ENCODE measurements around the gene HSF5.

- no peak for TF ChIP-seq CTCF (IDR thresholded peaks at IDR 0.05; ENCODE audit: low read depth, low read length)
- TF ChIP-seq POLR2A (IDR thresholded peaks at IDR 0.05; ENCODE audit: extremely low read depth, insufficient read length), result no peak
- TF ChIP-seq MYC (IDR thresholded peaks at IDR 0.05; ENCODE audit: low read depth, low read length), result no peak
- TF ChIP-seq MAX (IDR thresholded peaks at IDR 0.05; ENCODE audit: low read depth, low read length), result no peak
Observed at GRCh38 chr17:58503866-58504265, 15.7 kb upstream of the HSF5 start.

Data from NB4 (cell line).